HG03060 (cell line): ENCODE measurements around the gene NFAM1.

Experiments
- ATAC-seq: cut with Tn5 transposase; IDR thresholded peaks from one replicate; pipeline ENCODE4 v1.9.1; 2021; ENCODE audit warnings: low read depth, moderate number of reproducible peaks; ENCODE audit not compliant: unreplicated experiment

NFAM1 gene

DNA sequence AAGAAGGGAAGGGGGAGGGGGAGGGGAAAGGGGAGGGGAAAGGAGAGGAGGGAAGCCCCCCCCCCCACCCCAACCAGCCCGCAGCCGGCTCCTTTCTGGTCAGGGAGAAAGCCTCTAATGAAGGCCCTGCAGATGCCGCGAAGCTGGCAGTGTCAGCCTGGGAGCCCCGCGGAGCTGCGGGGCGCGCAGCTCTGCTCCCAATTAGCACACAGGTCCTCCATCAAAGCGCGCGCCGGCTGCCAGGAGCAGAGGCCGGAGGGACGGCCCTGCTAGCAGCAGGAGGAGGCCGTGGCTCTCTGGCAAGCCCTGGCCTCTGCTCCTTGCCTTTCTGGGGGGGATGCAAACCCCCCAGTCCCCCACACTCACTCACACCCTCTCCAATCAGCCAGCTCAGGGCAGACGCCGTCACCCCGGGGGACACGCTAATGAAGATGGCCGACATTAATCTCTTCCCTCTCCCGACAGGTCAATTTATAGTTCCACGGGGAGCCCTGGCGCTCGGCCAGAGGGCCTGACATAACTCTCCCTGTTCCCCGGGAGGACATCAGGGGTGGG is 91.3 kb downstream of the NFAM1 start:
- ATAC-seq: no peak

DNA sequence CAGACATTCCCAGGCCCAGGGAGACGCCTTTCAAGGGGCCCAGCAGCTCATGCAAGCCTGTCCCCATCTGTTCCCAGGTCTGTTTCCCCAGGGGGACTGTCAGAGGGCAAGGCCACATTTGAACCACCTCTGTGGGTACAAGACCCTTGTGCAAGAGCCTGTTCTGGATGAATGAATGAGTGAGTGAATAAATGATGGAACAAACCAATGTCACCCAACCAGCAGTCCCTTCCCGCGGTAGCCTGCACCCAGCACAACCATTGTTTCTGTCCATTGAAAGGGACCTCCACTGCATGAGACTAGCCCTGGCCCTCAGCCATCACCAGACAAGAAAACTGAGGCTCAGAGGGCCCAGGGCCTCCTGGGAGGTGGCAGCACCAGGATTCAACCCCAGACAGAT is 92.1 kb downstream of the NFAM1 start:
- ATAC-seq: no peak

DNA sequence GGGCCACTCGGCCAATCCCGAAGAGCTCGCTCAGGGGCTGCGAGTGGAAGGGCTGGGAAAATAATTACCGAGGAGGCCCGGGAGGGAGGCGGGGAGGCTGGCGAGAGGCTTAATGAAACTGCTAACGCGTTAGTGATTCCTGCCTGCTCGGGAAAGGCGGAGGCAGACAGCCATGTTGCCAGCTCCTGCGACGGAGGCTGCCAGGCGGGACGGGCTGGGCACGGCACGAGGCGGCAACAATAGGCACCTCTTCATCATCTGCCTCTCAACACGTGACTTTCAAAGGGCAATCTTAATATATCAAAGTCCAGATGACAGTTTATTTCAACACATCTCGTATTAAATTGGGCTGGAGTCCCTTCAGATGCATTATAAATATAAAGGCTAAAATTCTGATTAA is 93.7 kb downstream of the NFAM1 start:
- ATAC-seq: no peak

DNA sequence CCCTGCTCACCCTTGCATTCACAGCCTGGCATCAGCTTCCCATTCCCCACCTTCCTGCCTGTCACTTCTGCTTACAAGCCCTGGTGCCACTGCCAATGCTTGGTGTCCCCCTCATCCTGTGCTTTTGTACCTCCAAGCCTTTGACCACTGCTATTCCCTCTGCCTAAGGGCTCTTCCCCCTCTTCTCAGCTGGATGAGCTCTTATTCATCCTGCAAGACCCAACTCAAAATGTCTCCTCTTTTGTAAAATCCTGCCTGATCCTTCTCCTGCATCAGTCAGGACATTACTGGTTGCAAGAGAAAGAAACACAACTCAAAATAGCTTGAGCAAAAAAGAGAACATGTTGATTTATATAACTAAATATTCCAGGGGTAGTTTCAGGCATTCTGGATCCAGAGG is 94.8 kb downstream of the NFAM1 start:
- ATAC-seq: no peak

DNA sequence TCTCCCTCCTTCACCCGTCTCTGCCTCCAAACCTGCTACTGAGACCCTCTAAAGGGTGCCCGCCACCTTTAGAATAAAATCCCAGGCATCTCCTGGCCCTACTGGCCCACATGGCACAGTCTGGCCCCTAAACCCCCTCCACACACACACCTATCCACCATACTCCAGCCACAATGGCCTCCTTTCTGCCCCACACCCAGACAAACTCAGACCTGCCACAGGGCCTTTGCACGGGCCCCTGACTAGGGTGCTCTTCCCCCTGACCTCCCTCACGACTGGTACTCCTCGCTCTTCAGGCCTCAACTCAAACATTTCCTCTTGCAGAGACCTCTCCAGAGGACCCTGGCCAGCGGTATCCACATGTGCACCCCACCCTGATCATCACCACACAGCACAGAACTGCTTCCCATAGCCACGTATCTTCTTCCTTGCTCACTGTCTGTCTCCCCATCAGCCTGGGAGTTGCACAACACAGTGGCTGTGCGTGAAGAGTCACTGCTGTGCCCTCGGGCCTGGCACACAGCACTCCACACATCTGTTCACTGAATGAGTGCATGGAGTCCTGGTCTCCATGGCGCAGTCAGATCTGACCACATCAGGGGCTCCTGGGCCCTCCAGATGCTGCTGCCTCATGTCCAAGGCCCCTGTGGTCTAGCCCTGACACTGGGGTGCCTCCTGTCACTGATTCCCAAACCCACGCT is 95.5 kb downstream of the NFAM1 start:
- no peak for ATAC-seq

DNA sequence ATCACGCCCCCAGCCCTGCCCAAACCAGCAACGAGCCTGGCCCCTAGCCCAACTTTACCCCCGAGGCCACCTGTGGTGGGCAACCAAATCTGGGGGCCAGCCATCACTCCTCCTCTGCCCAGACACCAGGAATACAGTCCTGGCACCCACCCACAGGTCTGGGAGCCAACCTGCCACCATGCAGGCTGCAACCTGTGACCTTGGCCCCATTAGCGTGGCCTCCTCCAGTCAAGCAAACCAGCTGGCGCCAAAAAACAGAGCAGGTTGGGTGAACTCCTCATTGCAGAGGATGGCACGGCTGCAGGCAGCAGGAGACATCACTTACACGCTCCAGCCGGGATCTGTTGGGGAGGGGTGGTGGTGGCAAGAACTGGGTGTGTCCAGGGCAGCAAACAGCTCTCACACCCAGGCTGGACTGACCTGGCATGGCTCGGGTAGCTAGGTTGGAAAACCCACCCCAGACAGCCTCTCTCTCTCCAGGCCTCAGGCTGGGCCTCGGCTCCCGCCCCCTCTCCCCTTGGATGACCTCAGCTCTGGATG is 96.3 kb downstream of the NFAM1 start:
- ATAC-seq: no peak

DNA sequence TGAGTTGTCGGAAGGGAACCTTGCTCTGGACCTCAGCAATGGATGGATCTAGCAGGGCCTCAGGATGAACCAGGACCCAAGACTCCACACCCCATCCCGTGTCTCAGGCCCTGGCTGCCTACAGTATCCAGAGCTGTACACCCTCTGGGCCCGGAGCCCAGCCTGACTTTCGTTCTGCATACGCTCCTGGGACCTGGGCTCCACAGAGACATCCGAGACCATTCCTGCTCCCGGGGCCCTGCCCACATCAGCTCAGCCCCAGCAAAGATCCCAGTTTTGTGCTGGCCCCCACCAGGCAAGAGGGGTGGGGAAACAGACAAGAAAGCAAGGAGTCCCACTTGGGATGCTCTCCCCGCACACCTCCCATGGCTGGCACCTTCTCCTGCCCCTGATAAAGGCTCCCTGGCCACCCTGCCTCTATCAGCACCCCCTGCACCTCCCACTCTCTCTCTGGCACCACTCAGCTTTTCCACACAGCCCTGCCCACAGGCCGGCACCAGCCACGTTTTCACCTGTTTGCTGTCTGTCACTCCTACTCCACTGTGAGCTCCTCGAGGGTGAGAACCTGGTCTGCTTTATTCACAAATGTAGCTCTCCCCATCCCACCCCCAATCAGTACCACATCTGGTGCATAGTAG is 97.2 kb downstream of the NFAM1 start:
- no peak for ATAC-seq

DNA sequence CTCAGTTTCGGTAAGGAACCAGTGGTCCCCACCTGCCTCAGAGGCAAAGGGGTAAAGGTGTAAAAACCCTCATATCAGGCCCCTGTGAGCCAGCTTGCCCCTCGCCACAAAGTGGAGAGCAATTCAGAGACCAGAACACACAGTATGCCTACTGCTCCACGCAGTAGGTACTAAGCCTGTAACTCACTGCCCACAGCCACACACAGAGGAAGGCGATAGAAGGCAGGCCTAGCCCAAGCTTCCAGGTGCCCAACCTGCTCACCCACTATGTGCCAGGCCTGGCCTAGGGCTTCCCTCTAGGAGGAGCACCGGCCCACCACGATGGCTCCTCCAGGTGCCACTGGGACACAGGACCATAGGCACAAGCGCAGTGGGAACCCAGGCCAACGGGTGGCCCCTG is 98.7 kb downstream of the NFAM1 start:
- no peak for ATAC-seq

DNA sequence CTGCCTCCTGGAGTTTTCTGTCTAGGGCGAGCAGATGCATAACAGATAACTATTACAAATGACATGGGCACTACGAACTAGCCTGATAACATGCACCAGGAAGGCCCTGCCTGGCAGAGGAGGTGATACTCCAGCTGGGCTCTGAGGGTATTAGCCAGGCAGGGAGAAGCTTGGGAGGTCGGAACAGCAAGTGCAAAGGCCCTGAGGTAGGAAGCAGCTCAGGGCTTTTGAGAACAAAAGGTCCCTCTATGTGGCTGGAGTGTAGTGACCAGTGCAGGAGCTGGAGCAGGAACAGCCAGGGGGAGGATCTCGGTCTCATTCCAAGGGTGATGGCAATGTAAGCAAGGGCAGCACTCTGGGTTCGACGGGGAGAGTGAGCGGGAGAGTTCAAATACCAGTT is 100.1 kb downstream of the NFAM1 start:
- no peak for ATAC-seq

DNA sequence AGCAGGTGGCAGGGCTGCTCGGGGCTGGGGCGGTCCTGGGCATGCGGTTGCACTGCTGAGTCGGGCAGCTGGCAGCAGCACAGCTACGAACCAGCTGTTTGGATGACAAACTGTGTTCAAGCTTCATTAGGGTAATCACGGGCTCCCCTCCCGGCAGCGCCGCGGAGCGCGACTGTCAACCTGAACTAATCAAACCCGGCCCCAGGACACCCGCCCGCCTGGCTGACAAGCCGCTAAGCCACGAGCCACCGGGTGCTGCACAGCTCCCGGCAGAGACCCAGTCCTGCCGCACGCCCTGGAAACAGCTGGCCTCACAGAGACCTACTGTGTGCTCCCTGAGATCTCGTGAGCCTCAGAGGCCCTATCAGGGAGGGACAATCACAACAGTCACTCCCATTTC is 101.2 kb downstream of the NFAM1 start:
- no peak for ATAC-seq
